OCI-LY1 (cell line): ENCODE measurements around the gene TMEM138.

ENCODE experiments used
- CTCF ChIP-seq: fragments of 200-600 bp; sonication (generic), shearing (Covaris generic); IDR thresholded peaks from 2 replicates; pipeline ENCODE4 v1.5.1; 2017; ENCODE audit warnings: mild to moderate bottlenecking, antibody characterized with exemption, low read length, moderate library complexity, mixed read lengths
- EZH2 ChIP-seq: fragments of 200-600 bp; sonication (generic), shearing (Covaris generic); IDR thresholded peaks from 2 replicates; pipeline ENCODE4 v1.8.0; 2017; ENCODE audit warnings: borderline replicate concordance, mixed run types, mild to moderate bottlenecking, antibody characterized with exemption, low read length, moderate library complexity, mixed read lengths

DNA sequence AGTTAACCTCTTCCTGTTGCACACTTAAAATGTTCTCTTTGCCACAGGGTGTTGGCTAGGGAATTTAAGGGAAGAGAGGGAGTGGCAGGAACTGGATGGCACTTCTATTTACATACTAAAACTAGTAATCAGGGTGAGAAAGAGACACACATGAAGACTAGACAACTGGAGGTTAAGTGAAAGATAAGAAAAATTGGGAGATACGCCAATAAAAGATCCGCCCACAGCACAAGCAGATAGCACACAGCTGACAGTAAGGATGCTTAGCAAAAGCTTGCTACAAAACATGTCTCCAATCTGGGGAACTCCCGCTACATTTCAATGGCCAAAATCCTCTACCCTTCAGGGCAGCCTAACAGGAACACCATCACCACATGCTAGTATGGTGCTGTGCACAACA, 54.8 kb downstream of the TMEM138 start:
- TF ChIP-seq CTCF (no peak), EZH2 (no peak)
